ENCODE data around the gene LKAAEAR1.
A peak's percentile ranks its signal among the peaks of the same experiment; 100 is the strongest.

Gene LKAAEAR1

GRCh38 chr20:64035066-64035932, 48.9 kb downstream of the LKAAEAR1 start:
- peak in 1 of 2 donors; percentile 45 for DNase-seq

- DNase-seq, result no peak
Measured at GRCh38 chr20:64033981-64034493, 50.2 kb downstream of the LKAAEAR1 start.

Measured in stimulated activated CD4-positive, alpha-beta T cell treated with anti-CD3 and anti-CD28 coated beads, Interleukin-2, amount 100 ng/mL, for 24 hours (primary cell).